HG02798 (cell line): ENCODE results near the gene MPRIP.

ENCODE experiments used
- ATAC-seq: cut with Tn5 transposase; IDR thresholded peaks from one replicate; pipeline ENCODE4 v1.9.1; 2021; ENCODE audit warnings: mild to moderate bottlenecking; ENCODE audit not compliant: unreplicated experiment, poor library complexity

The MPRIP gene

GRCh38 chr17:17081304-17081940, 39.2 kb downstream of the MPRIP start:
- no peak for ATAC-seq

- ATAC-seq: no peak
These were observed 40.6 kb downstream of the MPRIP start for GRCh38 chr17:17082878-17083277.

DNA sequence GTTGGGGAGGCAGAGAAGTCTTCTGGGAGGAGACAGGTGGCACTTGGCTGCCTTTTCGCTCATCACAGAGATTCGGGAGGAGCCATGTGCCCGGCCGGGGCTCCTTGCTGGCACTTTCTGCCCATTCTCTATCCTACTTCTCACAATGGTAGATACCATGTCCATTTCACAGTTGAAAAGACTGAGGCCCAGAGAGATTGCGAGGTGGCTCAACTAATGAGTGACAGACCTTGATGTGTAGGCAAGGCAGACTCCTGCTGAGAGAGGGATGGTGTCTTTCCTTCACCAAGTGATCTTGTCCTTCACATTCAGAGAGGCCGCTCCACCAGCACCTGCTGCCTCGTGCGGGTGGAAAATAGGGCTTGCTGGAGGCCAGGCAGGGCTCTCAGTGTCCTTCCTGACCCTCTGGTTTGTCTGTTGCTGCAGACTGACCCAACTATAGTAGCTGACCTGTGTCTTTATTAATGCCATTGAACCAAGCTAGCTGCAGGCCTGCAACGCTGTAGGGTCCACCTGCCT, 42.1 kb downstream of the MPRIP start:
- no peak for ATAC-seq

- ATAC-seq: no peak
These were observed 42.7 kb downstream of the MPRIP start for GRCh38 chr17:17084941-17085340.

DNA sequence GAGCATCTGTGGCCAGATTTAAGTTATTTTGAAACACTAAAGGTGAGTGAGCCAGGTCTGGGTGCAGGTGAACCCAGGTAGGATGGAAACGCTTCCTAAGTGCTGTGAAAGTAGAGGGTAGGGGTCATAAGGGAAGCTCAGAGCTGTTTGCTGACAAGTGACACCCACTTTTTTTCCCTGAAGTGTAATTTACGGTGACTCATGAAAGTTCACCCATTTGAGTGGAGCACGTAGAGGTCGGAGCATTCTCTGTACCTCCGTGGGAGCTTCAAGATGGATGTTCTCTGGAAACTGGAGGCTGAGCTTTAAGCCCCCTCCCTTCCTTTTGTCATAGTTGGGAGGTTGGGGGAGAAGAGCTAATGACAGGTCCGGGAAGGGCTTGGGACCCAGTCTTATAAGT, 44.3 kb downstream of the MPRIP start:
- ATAC-seq: no peak

GRCh38 chr17:17087424-17088015, 45.3 kb downstream of the MPRIP start:
- ATAC-seq: no peak

- ATAC-seq: no peak
These were observed 45.8 kb downstream of the MPRIP start for GRCh38 chr17:17088086-17088485.

DNA sequence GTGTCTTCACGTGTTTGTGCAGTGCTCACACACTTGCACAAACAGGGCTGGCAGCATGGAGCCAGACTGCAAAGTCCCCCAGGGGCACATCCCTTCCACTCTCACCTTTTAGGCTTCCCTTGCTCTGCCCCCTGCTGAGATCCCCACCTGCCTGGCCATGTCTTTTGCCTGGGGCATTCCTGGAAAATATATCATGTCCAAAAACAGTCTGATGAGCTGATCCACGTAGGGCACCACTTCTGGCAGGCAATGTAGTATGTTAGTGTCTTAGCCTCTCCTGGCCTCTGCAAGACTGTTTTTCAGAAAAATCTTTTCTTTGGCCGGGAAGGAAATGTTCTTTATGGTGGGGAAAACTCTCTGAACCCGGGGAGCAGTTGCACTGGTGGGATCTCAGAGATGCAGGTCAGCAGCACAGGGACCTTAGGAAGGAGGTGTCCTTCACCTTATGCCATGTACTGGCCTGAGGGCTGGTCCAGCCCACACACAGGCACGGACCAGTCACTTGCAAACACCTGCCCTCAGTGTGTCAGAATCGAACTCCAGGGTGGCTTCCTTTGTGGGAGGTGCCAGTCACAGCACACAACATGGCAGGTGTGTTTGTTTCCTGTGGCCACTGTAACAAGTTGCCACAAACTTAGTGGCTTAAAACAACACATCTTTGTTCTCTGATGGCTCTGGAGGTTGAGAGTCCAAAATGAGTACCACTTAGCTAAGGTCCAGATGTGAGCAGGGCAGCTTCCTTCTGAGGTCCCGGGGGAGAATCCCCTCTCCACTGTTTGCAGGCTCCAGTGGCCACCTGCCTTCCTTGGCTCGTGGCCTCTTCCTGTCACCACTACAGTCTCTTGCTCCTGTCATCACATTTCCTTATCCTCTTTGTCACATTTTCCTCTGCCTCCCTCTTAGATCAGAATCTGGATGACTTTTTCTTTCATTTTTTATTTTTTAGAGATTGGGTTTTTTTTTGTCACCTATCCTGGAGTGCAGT, 46.6 kb downstream of the MPRIP start:
- ATAC-seq: no peak

- no peak for ATAC-seq
These were observed 47.8 kb downstream of the MPRIP start for GRCh38 chr17:17089796-17090641.

DNA sequence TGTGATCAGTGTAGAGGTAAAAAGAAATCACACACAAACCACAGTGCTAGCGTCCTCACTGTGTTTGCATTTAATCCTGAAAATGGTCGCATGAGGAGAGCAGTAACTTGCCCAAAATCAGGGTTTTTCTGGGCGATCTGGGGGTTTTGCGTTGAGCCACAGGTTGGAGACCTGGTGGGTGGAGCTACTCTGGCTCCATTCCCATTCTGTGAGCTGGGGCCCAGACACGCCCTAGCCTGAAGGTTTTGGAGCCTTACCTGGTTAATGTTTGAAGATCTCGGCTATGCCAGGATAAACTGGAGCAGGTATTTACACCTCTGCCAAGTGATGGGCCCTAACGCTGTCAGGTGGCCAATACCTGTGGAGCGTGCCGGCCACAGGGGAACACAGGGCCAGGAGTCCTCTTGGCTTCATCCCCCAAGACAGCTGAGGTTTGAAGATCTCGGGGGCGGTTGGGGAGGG, 48.4 kb downstream of the MPRIP start:
- ATAC-seq: no peak

DNA sequence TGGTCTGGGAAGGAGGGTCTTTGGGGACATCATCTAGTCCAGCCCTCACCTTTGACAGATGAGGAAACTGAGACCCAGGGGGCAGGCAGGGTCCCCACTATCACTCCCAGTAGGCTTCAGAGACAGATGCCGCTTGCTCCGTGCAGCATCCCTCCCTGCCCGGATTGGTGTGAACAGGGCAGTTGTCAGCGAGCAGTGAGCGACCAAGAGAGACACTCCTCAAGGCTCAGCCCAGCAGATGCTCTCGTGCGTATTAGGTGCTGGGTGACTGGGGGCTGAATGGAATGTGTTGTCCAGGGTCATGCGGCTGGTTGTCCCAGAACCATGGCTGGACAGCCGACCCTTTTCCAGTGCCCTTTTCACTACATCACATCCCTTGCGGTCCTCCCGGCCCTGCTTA, 49.0 kb downstream of the MPRIP start:
- no peak for ATAC-seq

DNA sequence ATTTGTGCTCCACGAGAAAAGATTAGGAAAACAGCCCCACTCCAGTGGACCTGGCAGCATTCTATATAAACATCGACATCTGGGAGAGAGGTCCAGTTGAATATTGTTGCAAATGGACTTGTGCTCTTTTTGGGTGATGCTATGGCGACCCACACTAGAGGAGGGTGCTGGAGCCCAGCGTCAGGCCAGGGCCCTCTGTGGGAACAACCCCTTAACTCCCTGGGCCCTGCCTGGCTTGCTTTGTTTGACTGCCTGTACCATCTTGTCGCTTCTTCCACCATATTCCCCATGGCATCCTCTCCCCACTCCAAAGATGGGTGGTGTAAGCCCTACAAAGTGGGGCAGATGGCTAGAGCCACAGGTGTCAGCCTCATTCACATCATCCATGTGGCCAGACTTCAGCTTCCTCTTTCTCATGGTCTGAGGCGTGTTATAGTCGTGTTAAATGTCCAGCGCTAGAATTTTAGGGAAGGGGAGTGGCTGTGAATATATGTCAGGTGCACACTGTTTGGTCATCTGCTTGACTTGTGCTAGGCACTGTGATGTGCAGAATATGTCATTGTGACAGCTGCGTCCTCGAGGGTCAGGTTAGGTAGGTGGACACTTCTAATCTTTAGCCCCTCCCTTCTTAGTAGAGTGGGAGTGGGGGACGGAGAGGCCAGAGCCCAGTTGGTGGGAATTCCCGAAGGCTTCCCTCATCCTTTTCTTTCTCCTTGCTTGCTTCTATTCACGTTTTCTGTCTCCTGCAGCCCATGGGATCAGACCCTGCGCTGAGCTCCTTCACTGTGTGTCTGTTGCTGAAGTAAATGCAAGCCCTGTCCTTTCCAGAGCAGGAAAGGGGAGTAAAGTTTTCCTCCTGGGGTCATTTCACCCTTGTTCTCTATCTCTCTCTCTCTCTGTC, 49.8 kb downstream of the MPRIP start:
- ATAC-seq: no peak

- no peak for ATAC-seq
These were observed 51.5 kb downstream of the MPRIP start for GRCh38 chr17:17093764-17094163.

DNA sequence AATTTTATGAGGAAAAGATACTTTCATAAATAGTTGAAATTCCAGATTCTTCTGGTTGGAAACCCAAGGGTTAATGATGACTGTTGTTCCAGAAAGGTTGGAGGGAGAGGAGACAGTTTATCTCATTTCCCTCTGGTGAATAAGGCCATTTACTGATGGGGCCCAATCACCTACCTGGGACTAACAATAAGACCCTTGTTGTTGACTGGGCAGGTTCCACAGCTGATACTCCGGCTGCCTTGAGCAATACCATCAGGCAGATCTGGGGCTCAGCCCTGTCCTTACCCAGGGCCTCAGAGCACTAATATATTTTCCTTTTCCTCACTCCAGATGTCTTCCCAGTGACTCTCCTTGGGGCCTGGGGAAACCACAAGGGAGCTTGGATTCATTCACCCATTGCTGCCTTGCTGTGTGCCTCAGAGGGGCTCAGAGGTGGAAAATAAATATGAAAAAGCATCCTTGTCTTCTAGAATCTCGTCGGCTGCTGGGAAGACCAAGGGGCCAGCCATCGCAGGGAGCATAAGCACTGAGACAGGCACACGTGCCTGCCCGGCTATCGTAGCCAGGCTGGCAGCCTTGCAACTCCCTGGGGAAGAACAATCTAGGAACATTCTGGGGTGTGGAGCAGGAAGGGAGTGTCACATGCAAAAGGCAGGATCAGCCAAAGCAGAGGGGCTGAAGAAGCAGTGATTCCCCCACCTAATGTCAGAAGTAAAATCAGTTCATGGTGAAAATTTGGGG, 54.4 kb downstream of the MPRIP start:
- ATAC-seq: no peak

GRCh38 chr17:17097763-17098345, 55.6 kb downstream of the MPRIP start:
- ATAC-seq: no peak

GRCh38 chr17:17098551-17099179, 56.4 kb downstream of the MPRIP start:
- no peak for ATAC-seq

- ATAC-seq: no peak
These were observed 59.9 kb downstream of the MPRIP start for GRCh38 chr17:17102176-17102575.

DNA sequence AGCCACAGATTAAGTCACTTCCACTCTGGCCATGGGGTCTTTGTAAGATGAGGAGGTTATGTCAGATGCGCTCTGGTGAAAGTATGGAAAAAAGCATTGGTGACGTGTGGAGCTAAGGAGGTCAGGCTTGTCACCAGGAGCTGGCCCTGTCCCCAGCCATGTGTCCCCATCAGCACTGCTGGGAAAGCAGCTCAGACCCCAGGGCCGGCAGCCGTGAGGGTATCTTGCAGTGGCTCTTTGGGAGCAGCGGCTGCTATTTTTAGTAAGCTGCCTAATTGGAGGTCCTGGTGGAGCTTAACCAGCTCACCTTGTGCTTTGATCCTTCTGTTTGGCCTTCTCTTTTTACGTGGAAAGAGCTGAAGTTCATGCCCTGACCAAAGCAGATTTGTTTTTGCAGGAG, 60.9 kb downstream of the MPRIP start:
- ATAC-seq: no peak
